ENCODE measurements around the gene USP28.

- TF ChIP-seq EZH2 (optimal IDR thresholded peaks at IDR 0.05; ENCODE audit: low read depth, low read length) (no peak), CTCF (IDR thresholded peaks at IDR 0.05; ENCODE audit: low read length) (no peak), EZH2phosphoT487 (IDR thresholded peaks at IDR 0.05; ENCODE audit: low read length) (no peak)
These were observed 27.8 kb downstream of the USP28 start for GRCh38 chr11:113847580-113847979.
